ENCODE results near the gene TEDC1. TPM values are rescaled to one million over a fixed set of nuclear protein-coding genes. Genes with fewer than 3 reads are reported as not detected.

The TEDC1 gene
- total RNA-seq, 5 donors from 2014 or later (not counting 1 experiment from before 2014, with no cell fraction given) = 32.8 to 186 (median 37.5) TPM

- ChIA-PET CTCF (no interaction called here), POLR2A (no interaction called here)
- Histone ChIP-seq H3K9me3 (no peaks in the 10 kb centered on the region), H3K27me3 (replicated peaks in 1 of 2; ENCODE audit: control insufficient read depth in 2 of 2, extremely low read depth in 1 of 2, insufficient read depth in 2 of 2, low read length in 1 of 2) (no peaks in the 10 kb centered on the region), H3K4me1 (ENCODE audit: control insufficient read depth in 1 of 2, extremely low read depth in 1 of 2, insufficient read depth in 2 of 2, low read length in 2 of 2) (no peaks in the 10 kb centered on the region), H3K4me3 (ENCODE audit: control insufficient read depth in 1 of 2, extremely low read depth in 1 of 2, low read length in 1 of 2) (no peak overlapping the region), H3K36me3 (ENCODE audit: control insufficient read depth in 2 of 2, extremely low read depth in 1 of 2, insufficient read depth in 1 of 2, low read length in 1 of 2) (no peaks in the 10 kb centered on the region), H3K27ac (ENCODE audit: low read length) (no peak overlapping the region)
- H3K36me3 Mint-ChIP-seq = no peaks in the 10 kb centered on the region
- H3K27me3 Mint-ChIP-seq = peaks cover 3% of the 10 kb centered on the region in 2 donors
- H3K9me3 Mint-ChIP-seq = no peaks in the 10 kb centered on the region
- DNase-seq (peak in 2 of 35 experiments; percentile 12 to 16), ATAC-seq (replicated peaks in 1 of 4) (no peak)
- H3K4me1 Mint-ChIP-seq = no peaks in the 10 kb centered on the region
- 93% methylated on average over 19 of the region's 21 CpGs for WGBS (ENCODE audit: insufficient coverage)
- H3K4me3 Mint-ChIP-seq = no peak overlapping the region
- no peak overlapping the region for H3K27ac Mint-ChIP-seq
These were observed 9.1 kb downstream of the TEDC1 start for GRCh38 chr14:105500036-105500725.

DNA sequence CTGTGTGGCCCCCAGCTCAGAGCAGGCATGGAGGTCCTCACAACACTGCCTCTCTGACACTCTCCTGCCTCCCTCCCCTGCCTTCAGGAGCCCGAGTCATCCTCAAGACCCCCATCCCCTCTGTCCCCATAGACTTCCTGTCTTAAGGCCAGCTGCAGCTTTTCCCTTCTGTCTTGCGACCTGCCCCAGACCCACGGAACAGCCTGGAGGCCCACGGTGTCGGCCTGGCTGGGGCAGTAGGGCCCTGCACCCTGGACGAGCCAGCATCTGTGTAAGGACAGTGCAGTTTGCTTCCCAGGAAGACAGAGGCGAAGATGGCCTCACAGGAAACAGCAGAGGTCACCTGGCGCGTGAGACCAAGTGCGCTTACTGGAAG is 9.7 kb downstream of the TEDC1 start:
- peak in 1 of 35 experiments; percentile 6 for DNase-seq
- CTCF ChIA-PET = no interaction called here
- no peaks in the 10 kb centered on the region for H3K4me1 Mint-ChIP-seq

GRCh38 chr14:105501504-105502291 is 10.7 kb downstream of the TEDC1 start:
- H3K4me3 Mint-ChIP-seq = no peak overlapping the region
- no peaks in the 10 kb centered on the region for H3K4me1 Mint-ChIP-seq
- POLR2A ChIA-PET = no interaction called here
- Histone ChIP-seq H3K27ac (ENCODE audit: low read length) (no peak overlapping the region), H3K27me3 (replicated peaks in 1 of 2; ENCODE audit: control insufficient read depth in 2 of 2, extremely low read depth in 1 of 2, insufficient read depth in 2 of 2, low read length in 1 of 2) (no peaks in the 10 kb centered on the region), H3K36me3 (ENCODE audit: control insufficient read depth in 2 of 2, extremely low read depth in 1 of 2, insufficient read depth in 1 of 2, low read length in 1 of 2) (no peaks in the 10 kb centered on the region), H3K4me1 (ENCODE audit: control insufficient read depth in 1 of 2, extremely low read depth in 1 of 2, insufficient read depth in 2 of 2, low read length in 2 of 2) (no peaks in the 10 kb centered on the region), H3K9me3 (no peaks in the 10 kb centered on the region), H3K4me3 (ENCODE audit: control insufficient read depth in 1 of 2, extremely low read depth in 1 of 2, low read length in 1 of 2) (no peak overlapping the region)
- peaks cover 3% of the 10 kb centered on the region in 2 donors for H3K27me3 Mint-ChIP-seq
- ATAC-seq (replicated peaks in 1 of 4) (no peak), DNase-seq (peak in 1 of 35 experiments; percentile 9)
- no peaks in the 10 kb centered on the region for H3K36me3 Mint-ChIP-seq
- WGBS (ENCODE audit: insufficient coverage) = 81% methylated on average over 5 of the region's 13 CpGs
- CTCF ChIA-PET = no interaction called here
- H3K9me3 Mint-ChIP-seq = no peaks in the 10 kb centered on the region
- H3K27ac Mint-ChIP-seq = no peak overlapping the region

More for the DNA sequence above, 9.7 kb downstream of the TEDC1 start:
- Histone ChIP-seq H3K4me1 (ENCODE audit: control insufficient read depth in 1 of 2, extremely low read depth in 1 of 2, insufficient read depth in 2 of 2, low read length in 2 of 2) (no peaks in the 10 kb centered on the region), H3K9me3 (no peaks in the 10 kb centered on the region), H3K27ac (ENCODE audit: low read length) (no peak overlapping the region), H3K36me3 (ENCODE audit: control insufficient read depth in 2 of 2, extremely low read depth in 1 of 2, insufficient read depth in 1 of 2, low read length in 1 of 2) (no peaks in the 10 kb centered on the region), H3K4me3 (ENCODE audit: control insufficient read depth in 1 of 2, extremely low read depth in 1 of 2, low read length in 1 of 2) (no peak overlapping the region), H3K27me3 (replicated peaks in 1 of 2; ENCODE audit: control insufficient read depth in 2 of 2, extremely low read depth in 1 of 2, insufficient read depth in 2 of 2, low read length in 1 of 2) (no peaks in the 10 kb centered on the region)
- Mint-ChIP-seq H3K27ac (no peak overlapping the region), H3K27me3 (peaks cover 3% of the 10 kb centered on the region in 2 donors), H3K9me3 (no peaks in the 10 kb centered on the region), H3K36me3 (no peaks in the 10 kb centered on the region), H3K4me3 (no peak overlapping the region)
- ATAC-seq (replicated peaks in 1 of 4) = no peak
- WGBS (ENCODE audit: insufficient coverage) = 58% methylated on average over 7 of the region's 10 CpGs
- POLR2A ChIA-PET = no interaction called here

DNA sequence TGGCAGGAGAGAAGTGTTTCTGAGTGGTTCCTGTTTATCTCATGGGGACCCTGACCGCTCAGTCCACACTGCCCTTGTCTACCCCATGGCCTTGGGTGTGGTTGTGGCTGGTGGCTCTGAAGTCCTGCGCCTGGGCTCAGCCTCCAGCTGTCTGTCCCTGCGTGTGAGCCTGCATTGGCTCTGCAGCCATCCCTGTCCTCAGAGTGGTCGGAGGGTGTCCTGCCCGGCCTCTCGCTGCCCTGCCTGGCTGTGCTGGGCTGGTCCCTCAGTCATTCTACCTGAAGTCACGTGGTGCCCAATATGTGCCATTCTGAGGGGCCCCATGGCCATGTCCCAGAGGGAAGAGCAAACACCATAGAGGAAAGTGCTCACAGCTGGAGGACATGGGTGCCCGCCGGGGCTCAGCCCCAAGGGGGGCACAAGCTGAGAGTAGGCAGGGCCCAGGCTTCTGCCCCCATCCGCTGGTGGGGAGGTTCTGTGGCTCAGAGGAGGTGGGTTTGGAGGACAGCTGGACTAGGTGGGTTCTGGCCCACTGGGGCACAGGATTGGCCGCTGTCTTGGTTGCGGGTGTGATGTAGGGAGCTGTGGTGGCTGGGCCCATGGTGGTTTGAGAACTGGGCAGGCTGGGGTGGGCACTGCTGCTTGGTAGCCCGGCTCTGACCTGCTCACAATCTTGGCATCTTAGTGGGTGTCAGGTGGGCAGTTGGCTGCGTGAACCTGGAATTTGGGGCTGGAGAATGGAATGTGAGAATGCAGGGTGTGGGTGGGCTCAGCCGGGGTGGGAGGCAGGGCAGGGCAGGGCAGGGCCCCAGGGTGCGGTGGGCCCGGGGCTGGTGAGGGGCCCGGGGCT is 11.6 kb downstream of the TEDC1 start:
- ChIA-PET POLR2A (no interaction called here), CTCF (no interaction called here)
- Histone ChIP-seq H3K9me3 (no peaks in the 10 kb centered on the region), H3K4me3 (ENCODE audit: control insufficient read depth in 1 of 2, extremely low read depth in 1 of 2, low read length in 1 of 2) (no peak overlapping the region), H3K36me3 (ENCODE audit: control insufficient read depth in 2 of 2, extremely low read depth in 1 of 2, insufficient read depth in 1 of 2, low read length in 1 of 2) (no peaks in the 10 kb centered on the region), H3K27me3 (replicated peaks in 1 of 2; ENCODE audit: control insufficient read depth in 2 of 2, extremely low read depth in 1 of 2, insufficient read depth in 2 of 2, low read length in 1 of 2) (peaks cover 0 to 4% of the 10 kb centered on the region in 2 experiments), H3K27ac (ENCODE audit: low read length) (no peak overlapping the region), H3K4me1 (ENCODE audit: control insufficient read depth in 1 of 2, extremely low read depth in 1 of 2, insufficient read depth in 2 of 2, low read length in 2 of 2) (no peaks in the 10 kb centered on the region)
- Mint-ChIP-seq H3K27me3 (peaks cover 5 to 6% of the 10 kb centered on the region in 2 donors), H3K4me1 (no peaks in the 10 kb centered on the region), H3K27ac (no peak overlapping the region), H3K4me3 (peak overlapping the region in 1 of 3 donors; percentile 54), H3K9me3 (no peaks in the 10 kb centered on the region), H3K36me3 (no peaks in the 10 kb centered on the region)
- peak in 1 of 35 experiments; percentile 6 for DNase-seq
- no peak for ATAC-seq (replicated peaks in 1 of 4)
- 89% methylated on average over 18 of the region's 18 CpGs for WGBS (ENCODE audit: insufficient coverage)

- Mint-ChIP-seq H3K27me3 (peaks cover 9 to 10% of the 10 kb centered on the region in 2 donors), H3K4me1 (no peaks in the 10 kb centered on the region), H3K36me3 (no peaks in the 10 kb centered on the region), H3K27ac (no peak overlapping the region), H3K4me3 (no peak overlapping the region), H3K9me3 (no peaks in the 10 kb centered on the region)
- Histone ChIP-seq H3K27ac (ENCODE audit: low read length) (no peak overlapping the region), H3K4me1 (ENCODE audit: control insufficient read depth in 1 of 2, extremely low read depth in 1 of 2, insufficient read depth in 2 of 2, low read length in 2 of 2) (no peaks in the 10 kb centered on the region), H3K4me3 (ENCODE audit: control insufficient read depth in 1 of 2, extremely low read depth in 1 of 2, low read length in 1 of 2) (no peak overlapping the region), H3K36me3 (ENCODE audit: control insufficient read depth in 2 of 2, extremely low read depth in 1 of 2, insufficient read depth in 1 of 2, low read length in 1 of 2) (no peaks in the 10 kb centered on the region), H3K27me3 (replicated peaks in 1 of 2; ENCODE audit: control insufficient read depth in 2 of 2, extremely low read depth in 1 of 2, insufficient read depth in 2 of 2, low read length in 1 of 2) (peaks cover 0 to 8% of the 10 kb centered on the region in 2 experiments), H3K9me3 (no peaks in the 10 kb centered on the region)
- POLR2A ChIA-PET = no interaction called here
- DNase-seq = no peak
- WGBS (ENCODE audit: insufficient coverage) = 96% methylated on average over 3 of the region's 7 CpGs
- no peak for ATAC-seq (replicated peaks in 1 of 4)
- CTCF ChIA-PET = interaction anchor here in 1 of 2 donors (0.7 kb wide), 1 partner anchor 215 kb away, joined by 7 read pairs; no protein-coding TSS in a partner anchor
These were observed 12.2 kb downstream of the TEDC1 start for GRCh38 chr14:105503296-105503640.

DNA sequence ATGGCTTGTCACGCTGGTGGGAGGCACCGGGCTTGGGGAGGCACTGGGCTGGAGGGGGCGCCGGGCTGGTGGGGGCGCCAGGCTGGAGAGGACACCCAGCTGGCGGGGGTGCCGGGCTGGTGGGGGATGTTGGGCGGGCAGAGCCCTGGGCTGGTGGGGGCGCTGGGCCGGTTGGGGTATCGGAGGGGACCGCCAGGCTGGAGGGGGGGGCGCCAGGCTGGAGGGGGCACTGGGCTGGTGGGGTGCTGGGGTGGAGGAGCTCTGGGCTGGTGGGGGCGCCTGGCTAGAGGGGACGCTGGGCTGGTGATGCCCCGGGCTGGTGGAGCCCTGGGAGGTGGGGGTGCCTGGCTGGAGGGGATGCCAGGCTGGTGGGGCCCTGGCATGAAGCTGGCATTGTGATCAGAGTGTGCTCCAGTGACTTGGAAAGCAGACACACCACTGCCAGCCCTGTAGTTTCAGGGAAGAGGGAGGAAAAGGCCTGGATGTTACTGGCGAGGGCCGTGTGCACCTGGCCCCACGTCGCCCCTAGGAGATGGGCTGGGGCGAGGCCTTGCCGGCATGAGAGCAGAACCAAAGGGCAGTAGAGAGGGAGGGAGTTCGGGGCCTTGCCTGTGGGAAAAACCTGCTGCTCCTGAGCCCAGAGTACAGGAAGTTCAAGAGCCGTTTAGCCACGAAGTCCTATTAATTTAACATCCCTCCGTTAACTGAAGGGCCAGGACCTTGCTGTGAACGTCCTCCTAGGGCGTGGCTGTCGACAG is 13.1 kb downstream of the TEDC1 start:
- WGBS (ENCODE audit: insufficient coverage) = 71% methylated on average over 21 of the region's 29 CpGs
- H3K27ac Mint-ChIP-seq = no peak overlapping the region
- Histone ChIP-seq H3K27ac (ENCODE audit: low read length) (no peak overlapping the region), H3K4me1 (ENCODE audit: control insufficient read depth in 1 of 2, extremely low read depth in 1 of 2, insufficient read depth in 2 of 2, low read length in 2 of 2) (no peaks in the 10 kb centered on the region), H3K4me3 (ENCODE audit: control insufficient read depth in 1 of 2, extremely low read depth in 1 of 2, low read length in 1 of 2) (no peak overlapping the region), H3K27me3 (replicated peaks in 1 of 2; ENCODE audit: control insufficient read depth in 2 of 2, extremely low read depth in 1 of 2, insufficient read depth in 2 of 2, low read length in 1 of 2) (peaks cover 0 to 14% of the 10 kb centered on the region in 2 experiments), H3K9me3 (no peaks in the 10 kb centered on the region), H3K36me3 (ENCODE audit: control insufficient read depth in 2 of 2, extremely low read depth in 1 of 2, insufficient read depth in 1 of 2, low read length in 1 of 2) (no peaks in the 10 kb centered on the region)
- H3K27me3 Mint-ChIP-seq = peaks cover 14 to 15% of the 10 kb centered on the region in 2 donors
- no peaks in the 10 kb centered on the region for H3K4me1 Mint-ChIP-seq
- no peaks in the 10 kb centered on the region for H3K9me3 Mint-ChIP-seq
- ChIA-PET POLR2A (no interaction called here), CTCF (interaction anchor here in 1 of 2 donors (0.7 kb wide), 1 partner anchor 216 kb away, joined by 7 read pairs; no protein-coding TSS in a partner anchor)
- ATAC-seq (replicated peaks in 1 of 4) (no peak), DNase-seq (peak in 1 of 35 experiments; percentile 17)
- H3K4me3 Mint-ChIP-seq = no peak overlapping the region
- no peaks in the 10 kb centered on the region for H3K36me3 Mint-ChIP-seq
